Measurements from ENCODE around the gene METTL22.

The METTL22 gene

DNA sequence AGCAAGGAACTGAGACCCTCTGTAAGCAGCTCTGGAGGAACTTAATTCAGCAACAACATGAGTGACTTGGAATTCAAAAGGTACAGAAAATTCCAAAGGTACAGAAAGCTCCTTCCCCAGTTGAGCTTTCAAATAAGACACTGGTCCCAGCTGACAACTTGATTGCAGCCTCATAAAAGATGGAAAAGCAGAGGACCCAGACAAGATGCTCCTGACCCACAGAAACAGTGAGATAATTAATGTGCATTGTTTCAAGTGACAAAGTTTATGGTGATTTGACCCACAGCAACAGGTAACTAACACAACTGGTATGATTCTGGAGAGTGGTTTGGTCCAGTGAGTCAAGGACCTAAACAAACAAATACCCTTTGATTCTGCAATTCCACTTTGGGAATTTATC lies 15.9 kb upstream of the METTL22 start:
- no peak for TF ChIP-seq GABPA (IDR thresholded peaks at IDR 0.05; ENCODE audit: low read depth)
- TF ChIP-seq CTCF (IDR thresholded peaks at IDR 0.05; ENCODE audit: insufficient read depth, low read length) = no peak
- TF ChIP-seq POLR2AphosphoS5 (IDR thresholded peaks at IDR 0.05; ENCODE audit: low read depth) = no peak
- no peak for TF ChIP-seq SPI1 (IDR thresholded peaks at IDR 0.05; ENCODE audit: borderline replicate concordance, low read depth)
- TF ChIP-seq REST (IDR thresholded peaks at IDR 0.05; ENCODE audit: insufficient replicate concordance, low read depth) = no peak
- H3K4me3 ChIP-seq (replicated peaks; ENCODE audit: insufficient read depth, low read length) = no peak overlapping the region
- no peak for DNase-seq (ENCODE audit: low read depth in 1 of 2, low spot score in 1 of 2)
- H3K27me3 ChIP-seq (ENCODE audit: insufficient read depth, poor library complexity, severe bottlenecking) = no peaks in the 10 kb centered on the region
- no peak overlapping the region for H3K27ac ChIP-seq (replicated peaks)

DNA sequence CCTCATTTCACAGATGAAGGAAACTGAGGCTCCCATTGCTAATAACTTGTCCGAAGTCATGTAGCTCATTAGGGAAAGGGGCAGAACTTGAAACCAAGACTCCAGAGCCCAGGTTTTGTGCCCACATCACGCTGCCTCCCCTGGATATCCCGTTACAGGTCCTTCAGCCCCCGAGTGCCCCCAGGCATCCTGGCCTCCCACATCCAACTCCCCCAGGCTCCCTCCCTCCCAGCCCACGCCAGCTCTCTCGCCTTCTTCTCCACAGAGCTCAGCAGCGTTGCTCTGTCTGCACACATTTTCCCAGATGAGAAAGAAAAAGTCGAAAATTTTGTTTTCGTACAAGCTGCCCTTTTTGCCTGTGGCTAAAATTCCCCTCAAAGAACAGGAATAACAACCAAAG lies 14.3 kb upstream of the METTL22 start:
- Histone ChIP-seq H3K4me3 (replicated peaks; ENCODE audit: insufficient read depth, low read length) (no peak overlapping the region), H3K27me3 (ENCODE audit: insufficient read depth, poor library complexity, severe bottlenecking) (no peaks in the 10 kb centered on the region), H3K27ac (replicated peaks) (no peak overlapping the region)
- TF ChIP-seq CTCF (IDR thresholded peaks at IDR 0.05; ENCODE audit: insufficient read depth, low read length) (no peak), POLR2AphosphoS5 (IDR thresholded peaks at IDR 0.05; ENCODE audit: low read depth) (no peak), SPI1 (IDR thresholded peaks at IDR 0.05; ENCODE audit: borderline replicate concordance, low read depth) (no peak), GABPA (IDR thresholded peaks at IDR 0.05; ENCODE audit: low read depth) (no peak), REST (IDR thresholded peaks at IDR 0.05; ENCODE audit: insufficient replicate concordance, low read depth) (no peak)
- no peak for DNase-seq (ENCODE audit: low read depth in 1 of 2, low spot score in 1 of 2)

- Histone ChIP-seq H3K27me3 (ENCODE audit: insufficient read depth, poor library complexity, severe bottlenecking) (no peaks in the 10 kb centered on the region), H3K4me3 (replicated peaks; ENCODE audit: insufficient read depth, low read length) (no peak overlapping the region), H3K27ac (replicated peaks) (no peak overlapping the region)
- TF ChIP-seq POLR2AphosphoS5 (IDR thresholded peaks at IDR 0.05; ENCODE audit: low read depth) = no peak
- TF ChIP-seq GABPA (IDR thresholded peaks at IDR 0.05; ENCODE audit: low read depth) = no peak
- TF ChIP-seq CTCF (IDR thresholded peaks at IDR 0.05; ENCODE audit: insufficient read depth, low read length) = no peak
- no peak for TF ChIP-seq SPI1 (IDR thresholded peaks at IDR 0.05; ENCODE audit: borderline replicate concordance, low read depth)
- TF ChIP-seq REST (IDR thresholded peaks at IDR 0.05; ENCODE audit: insufficient replicate concordance, low read depth) = no peak
- DNase-seq (ENCODE audit: low read depth in 1 of 2, low spot score in 1 of 2) = no peak
Observed at GRCh38 chr16:8611122-8611521, 10.4 kb upstream of the METTL22 start.
